Retina (tissue), 1 donor: ENCODE results near the gene PTPRN2.
"Not testable (repeated sequence)": the region's sequence is repeated elsewhere in the genome, so short reads cannot be mapped to it uniquely, and the experiment has no call there.

Experiments used
- DNase-seq: peaks from one replicate; pipeline ENCODE4 v3.0.0-alpha.2; 2016

PTPRN2 gene

GRCh38 chr7:158530800-158531609 lies 56.6 kb downstream of the PTPRN2 start:
- DNase-seq = no peak

GRCh38 chr7:158529181-158530096 lies 58.2 kb downstream of the PTPRN2 start:
- DNase-seq = no peak

GRCh38 chr7:158527915-158528502 lies 59.6 kb downstream of the PTPRN2 start:
- DNase-seq = no peak

GRCh38 chr7:158527495-158527894 lies 60.1 kb downstream of the PTPRN2 start:
- DNase-seq = no peak

- DNase-seq = no peak
Measured at GRCh38 chr7:158527038-158527437, 60.6 kb downstream of the PTPRN2 start.

GRCh38 chr7:158526531-158526930 lies 61.1 kb downstream of the PTPRN2 start:
- no peak for DNase-seq

GRCh38 chr7:158525648-158526484 lies 61.8 kb downstream of the PTPRN2 start:
- DNase-seq = no peak

GRCh38 chr7:158524749-158525635 lies 62.6 kb downstream of the PTPRN2 start:
- no peak for DNase-seq

- DNase-seq = not testable (repeated sequence)
Measured at GRCh38 chr7:158524286-158524685, 63.3 kb downstream of the PTPRN2 start.

GRCh38 chr7:158523877-158524276 lies 63.7 kb downstream of the PTPRN2 start:
- not testable (repeated sequence) for DNase-seq

GRCh38 chr7:158523165-158523856 lies 64.3 kb downstream of the PTPRN2 start:
- not testable (repeated sequence) for DNase-seq

GRCh38 chr7:158521795-158522194 lies 65.8 kb downstream of the PTPRN2 start:
- DNase-seq = not testable (repeated sequence)

GRCh38 chr7:158520825-158521224 lies 66.8 kb downstream of the PTPRN2 start:
- no peak for DNase-seq

- no peak for DNase-seq
Measured at GRCh38 chr7:158519633-158520174, 67.9 kb downstream of the PTPRN2 start.

GRCh38 chr7:158518980-158519632 lies 68.5 kb downstream of the PTPRN2 start:
- no peak for DNase-seq

GRCh38 chr7:158517571-158517970 lies 70.1 kb downstream of the PTPRN2 start:
- no peak for DNase-seq

GRCh38 chr7:158517072-158517471 lies 70.6 kb downstream of the PTPRN2 start:
- no peak for DNase-seq

- no peak for DNase-seq
Measured at GRCh38 chr7:158516524-158516923, 71.1 kb downstream of the PTPRN2 start.

GRCh38 chr7:158512869-158513268 lies 74.8 kb downstream of the PTPRN2 start:
- DNase-seq = no peak

GRCh38 chr7:158512042-158512441 lies 75.6 kb downstream of the PTPRN2 start:
- DNase-seq = no peak
